Prostate gland (tissue), 2 donors: ENCODE results near the gene KRTAP5-9.
"Not testable (repeated sequence)": the region's sequence is repeated elsewhere in the genome, so short reads cannot be mapped to it uniquely, and the experiment has no call there.

Experiments
- CTCF ChIP-seq, 4 experiments: fragments of 200-600 bp in 2 of 4; fragments of 450-650 bp in 2 of 4; sonication (generic) in 2 of 4; IDR thresholded peaks; 1 replicate in 3 of 4; 2 replicates in 1 of 4; pipeline ENCODE4 v1.5.1; 2016 to 2019; ENCODE audit warnings: antibody characterized with exemption in 4 of 4, mild to moderate bottlenecking in 2 of 4, moderate library complexity in 2 of 4
- POLR2A ChIP-seq: fragments of 450-650 bp; IDR thresholded peaks from one replicate; pipeline ENCODE4 v1.6.1; 2016; ENCODE audit warnings: antibody characterized with exemption, mild to moderate bottlenecking

DNA sequence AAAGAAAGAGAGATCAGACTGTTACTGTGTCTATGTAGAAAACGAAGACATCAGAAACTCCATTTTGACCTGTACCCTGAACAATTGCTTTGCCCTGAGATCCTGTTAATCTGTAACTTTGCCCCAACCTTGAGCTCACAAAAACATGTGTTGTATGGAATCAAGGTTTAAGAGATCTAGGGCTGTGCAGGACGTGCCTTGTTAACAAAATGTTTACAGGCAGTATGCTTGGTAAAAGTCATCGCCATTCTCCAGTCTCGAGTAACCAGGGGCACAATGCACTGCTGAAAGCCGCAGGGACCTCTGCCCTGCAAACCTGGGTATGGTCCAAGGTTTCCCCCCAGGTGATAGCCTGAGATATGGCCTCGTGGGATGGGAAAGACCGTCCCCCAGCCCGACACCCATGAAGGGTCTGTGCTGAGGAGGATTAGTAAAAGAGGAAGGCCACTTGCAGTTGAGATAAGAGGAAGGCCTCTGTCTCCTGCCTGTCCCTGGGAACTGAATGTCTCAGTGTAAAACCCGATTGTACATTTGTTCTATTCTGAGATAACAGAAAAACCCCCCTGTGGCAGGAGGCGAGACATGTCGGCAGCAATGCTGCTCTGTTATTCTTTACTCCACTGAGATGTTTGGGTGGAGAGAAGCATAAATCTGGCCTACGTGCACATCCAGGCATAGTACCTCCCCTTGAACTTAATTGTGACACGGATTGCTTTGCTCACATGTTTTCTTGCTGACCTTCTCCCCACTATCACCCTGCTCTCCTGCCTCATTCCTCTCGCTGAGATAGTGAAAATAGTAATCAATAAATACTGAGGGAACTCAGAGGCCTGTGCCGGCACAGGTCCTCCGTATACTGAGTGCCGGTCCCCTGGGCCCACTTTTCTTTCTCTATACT lies 13.3 kb upstream of the KRTAP5-9 start:
- TF ChIP-seq CTCF (IDR thresholded peaks at IDR 0.05); POLR2A: not testable (repeated sequence)
